ENCODE data around the gene MAP4K3. TPM values are rescaled to one million over a fixed set of nuclear protein-coding genes. Genes with fewer than 3 reads are reported as not detected.

The MAP4K3 gene
- total and polyA plus RNA-seq, 2 donors = 11.0 to 19.5 TPM

- H3K4me1 ChIP-seq (ENCODE audit: control insufficient read depth in 2 of 2, insufficient read depth in 2 of 2, low read length in 2 of 2) = peaks cover 0 to 5% of the 10 kb centered on the region in 2 donors
- H3K27ac ChIP-seq (ENCODE audit: low read depth in 1 of 2, low read length in 1 of 2) = no peak overlapping the region
- H3K4me3 ChIP-seq (ENCODE audit: low read length in 2 of 2) = no peak overlapping the region
- 93% methylated on average over 6 of the region's 6 CpGs for WGBS
- H3K36me3 ChIP-seq (ENCODE audit: control insufficient read depth in 2 of 2, insufficient read depth in 2 of 2, low read length in 1 of 2) = no peaks in the 10 kb centered on the region
- no peaks in the 10 kb centered on the region for H3K9me3 ChIP-seq (ENCODE audit: control insufficient read depth in 2 of 2, insufficient read depth in 1 of 2, low read length in 1 of 2)
- DNase-seq (ENCODE audit: low read depth in 6 of 9, low spot score in 9 of 9) = no peak
- H3K27me3 ChIP-seq (ENCODE audit: control insufficient read depth in 2 of 2, insufficient read depth in 1 of 2, low read length in 1 of 2) = no peaks in the 10 kb centered on the region
Observed at GRCh38 chr2:39419282-39420223, 17.5 kb downstream of the MAP4K3 start.

DNA sequence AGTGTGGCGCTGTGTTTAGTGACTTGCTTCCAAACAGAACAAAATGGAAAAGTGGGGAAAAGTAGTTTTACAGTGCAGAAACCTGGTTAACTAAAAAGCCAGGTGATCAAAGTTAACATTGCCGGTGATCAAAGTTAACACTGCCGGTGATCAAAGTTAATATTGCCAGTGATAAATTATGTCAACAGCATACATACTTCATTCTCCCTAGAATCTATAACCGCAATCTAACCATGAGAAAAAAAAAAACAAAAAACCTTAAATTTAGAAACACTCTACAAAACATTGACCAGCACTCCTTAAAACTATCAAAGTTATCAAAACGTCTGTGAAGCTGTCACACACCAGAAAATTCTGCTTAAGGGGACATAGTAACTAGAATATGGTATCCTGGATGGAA lies 18.6 kb downstream of the MAP4K3 start:
- no peaks in the 10 kb centered on the region for H3K36me3 ChIP-seq (ENCODE audit: control insufficient read depth in 2 of 2, insufficient read depth in 2 of 2, low read length in 1 of 2)
- 94% methylated on average over 5 of the region's 5 CpGs for WGBS
- H3K4me3 ChIP-seq (ENCODE audit: low read length in 2 of 2) = no peak overlapping the region
- no peak for DNase-seq (ENCODE audit: low read depth in 6 of 9, low spot score in 9 of 9)
- no peaks in the 10 kb centered on the region for H3K4me1 ChIP-seq (ENCODE audit: control insufficient read depth in 2 of 2, insufficient read depth in 2 of 2, low read length in 2 of 2)
- H3K9me3 ChIP-seq (ENCODE audit: control insufficient read depth in 2 of 2, insufficient read depth in 1 of 2, low read length in 1 of 2) = no peaks in the 10 kb centered on the region
- no peak overlapping the region for H3K27ac ChIP-seq (ENCODE audit: low read depth in 1 of 2, low read length in 1 of 2)
- H3K27me3 ChIP-seq (ENCODE audit: control insufficient read depth in 2 of 2, insufficient read depth in 1 of 2, low read length in 1 of 2) = no peaks in the 10 kb centered on the region

- Histone ChIP-seq H3K9me3 (ENCODE audit: control insufficient read depth in 2 of 2, insufficient read depth in 1 of 2, low read length in 1 of 2) (no peaks in the 10 kb centered on the region), H3K4me3 (ENCODE audit: low read length in 2 of 2) (no peak overlapping the region), H3K27me3 (ENCODE audit: control insufficient read depth in 2 of 2, insufficient read depth in 1 of 2, low read length in 1 of 2) (no peaks in the 10 kb centered on the region), H3K4me1 (ENCODE audit: control insufficient read depth in 2 of 2, insufficient read depth in 2 of 2, low read length in 2 of 2) (no peaks in the 10 kb centered on the region), H3K36me3 (ENCODE audit: control insufficient read depth in 2 of 2, insufficient read depth in 2 of 2, low read length in 1 of 2) (no peaks in the 10 kb centered on the region), H3K27ac (ENCODE audit: low read depth in 1 of 2, low read length in 1 of 2) (no peak overlapping the region)
- 96% methylated on average over 2 of the region's 2 CpGs for WGBS
- no peak for DNase-seq (ENCODE audit: low read depth in 6 of 9, low spot score in 9 of 9)
Observed at GRCh38 chr2:39416140-39416539, 20.9 kb downstream of the MAP4K3 start.

- no peak overlapping the region for H3K27ac ChIP-seq (ENCODE audit: low read depth in 1 of 2, low read length in 1 of 2)
- H3K27me3 ChIP-seq (ENCODE audit: control insufficient read depth in 2 of 2, insufficient read depth in 1 of 2, low read length in 1 of 2) = no peaks in the 10 kb centered on the region
- 98% methylated on average over 4 of the region's 4 CpGs for WGBS
- no peak overlapping the region for H3K4me3 ChIP-seq (ENCODE audit: low read length in 2 of 2)
- H3K36me3 ChIP-seq (ENCODE audit: control insufficient read depth in 2 of 2, insufficient read depth in 2 of 2, low read length in 1 of 2) = no peaks in the 10 kb centered on the region
- H3K9me3 ChIP-seq (ENCODE audit: control insufficient read depth in 2 of 2, insufficient read depth in 1 of 2, low read length in 1 of 2) = no peaks in the 10 kb centered on the region
- DNase-seq (ENCODE audit: low read depth in 6 of 9, low spot score in 9 of 9) = no peak
- peaks cover 0 to 5% of the 10 kb centered on the region in 2 donors for H3K4me1 ChIP-seq (ENCODE audit: control insufficient read depth in 2 of 2, insufficient read depth in 2 of 2, low read length in 2 of 2)
Observed at GRCh38 chr2:39413063-39413737, 23.9 kb downstream of the MAP4K3 start.

DNA sequence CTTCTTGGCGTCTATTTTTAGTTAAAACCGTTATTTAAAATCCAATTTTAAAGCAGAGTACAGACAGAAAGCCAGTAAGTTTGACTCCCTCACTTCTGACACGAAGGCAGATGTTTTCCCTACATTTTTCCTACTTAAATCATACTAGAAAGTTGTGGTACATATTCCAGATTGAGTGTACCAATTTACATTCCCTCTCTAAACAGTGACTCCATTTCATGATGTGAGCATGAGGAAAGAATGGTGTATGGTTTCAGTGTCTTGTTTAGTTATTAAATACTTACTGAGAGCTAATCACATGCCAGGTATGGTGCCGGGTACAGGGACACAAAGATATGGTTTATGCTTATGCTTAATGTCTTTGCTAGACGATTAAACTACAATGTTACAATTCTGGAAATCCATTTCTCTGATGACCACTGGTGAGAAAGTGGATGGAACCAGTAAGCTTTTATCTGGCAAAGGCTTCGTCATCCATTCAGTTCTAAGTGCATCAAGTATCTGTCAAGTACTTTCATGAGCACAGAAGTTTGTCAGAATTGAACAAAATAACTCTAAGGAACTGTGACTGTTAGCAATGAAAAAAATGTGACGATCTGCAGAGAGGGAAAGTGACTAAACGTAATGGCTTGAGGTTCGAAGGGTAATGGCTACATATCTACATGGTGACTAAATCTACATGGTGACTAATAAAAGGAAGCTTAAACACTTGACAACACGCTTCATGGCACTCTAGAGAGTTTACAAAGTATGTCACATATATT lies 25.7 kb downstream of the MAP4K3 start:
- Histone ChIP-seq H3K4me1 (ENCODE audit: control insufficient read depth in 2 of 2, insufficient read depth in 2 of 2, low read length in 2 of 2) (peaks cover 0 to 8% of the 10 kb centered on the region in 2 donors), H3K36me3 (ENCODE audit: control insufficient read depth in 2 of 2, insufficient read depth in 2 of 2, low read length in 1 of 2) (no peaks in the 10 kb centered on the region), H3K4me3 (ENCODE audit: low read length in 2 of 2) (no peak overlapping the region), H3K27me3 (ENCODE audit: control insufficient read depth in 2 of 2, insufficient read depth in 1 of 2, low read length in 1 of 2) (no peaks in the 10 kb centered on the region), H3K27ac (ENCODE audit: low read depth in 1 of 2, low read length in 1 of 2) (no peak overlapping the region), H3K9me3 (ENCODE audit: control insufficient read depth in 2 of 2, insufficient read depth in 1 of 2, low read length in 1 of 2) (no peaks in the 10 kb centered on the region)
- WGBS = 93% methylated on average over 10 of the region's 10 CpGs
- DNase-seq (ENCODE audit: low read depth in 6 of 9, low spot score in 9 of 9) = no peak

DNA sequence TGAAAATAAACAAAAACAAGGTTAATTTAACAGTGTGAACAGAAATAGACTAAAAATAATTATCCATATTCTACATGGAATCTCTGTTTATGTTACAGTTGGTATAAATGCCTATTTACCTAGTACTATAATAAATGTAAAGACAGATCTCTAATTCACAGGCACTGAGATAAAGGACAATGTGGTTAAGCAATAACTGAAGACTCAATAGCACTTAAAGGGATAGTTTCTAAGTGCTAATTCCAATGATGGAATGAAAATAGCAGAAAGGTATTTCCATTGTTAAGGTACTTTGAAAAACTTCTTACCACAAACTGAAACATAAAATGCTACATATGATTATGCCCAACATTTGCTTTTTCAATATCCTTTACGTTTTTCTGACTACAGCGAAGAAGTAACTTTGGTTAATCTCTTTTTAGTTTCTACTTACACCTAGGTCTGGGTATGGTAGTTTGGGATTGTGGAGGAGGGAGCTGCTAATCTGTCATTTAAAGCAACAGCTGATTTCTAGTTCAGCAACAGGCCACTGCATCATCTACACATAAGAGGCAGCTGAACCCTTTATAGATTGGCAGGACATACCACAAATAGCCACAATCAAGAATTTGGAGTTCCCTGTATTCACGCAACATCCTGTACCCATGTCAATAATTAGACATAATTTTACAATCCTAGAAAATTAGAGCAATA lies 27.2 kb downstream of the MAP4K3 start:
- H3K27ac ChIP-seq (ENCODE audit: low read depth in 1 of 2, low read length in 1 of 2) = no peak overlapping the region
- WGBS = 98% methylated on average over 3 of the region's 3 CpGs
- no peak overlapping the region for H3K4me3 ChIP-seq (ENCODE audit: low read length in 2 of 2)
- no peak for DNase-seq (ENCODE audit: low read depth in 6 of 9, low spot score in 9 of 9)
- H3K4me1 ChIP-seq (ENCODE audit: control insufficient read depth in 2 of 2, insufficient read depth in 2 of 2, low read length in 2 of 2) = peaks cover 0 to 11% of the 10 kb centered on the region in 2 donors
- no peaks in the 10 kb centered on the region for H3K36me3 ChIP-seq (ENCODE audit: control insufficient read depth in 2 of 2, insufficient read depth in 2 of 2, low read length in 1 of 2)
- no peaks in the 10 kb centered on the region for H3K27me3 ChIP-seq (ENCODE audit: control insufficient read depth in 2 of 2, insufficient read depth in 1 of 2, low read length in 1 of 2)
- H3K9me3 ChIP-seq (ENCODE audit: control insufficient read depth in 2 of 2, insufficient read depth in 1 of 2, low read length in 1 of 2) = no peaks in the 10 kb centered on the region

- peaks cover 0 to 11% of the 10 kb centered on the region in 2 donors for H3K4me1 ChIP-seq (ENCODE audit: control insufficient read depth in 2 of 2, insufficient read depth in 2 of 2, low read length in 2 of 2)
- no peaks in the 10 kb centered on the region for H3K36me3 ChIP-seq (ENCODE audit: control insufficient read depth in 2 of 2, insufficient read depth in 2 of 2, low read length in 1 of 2)
- peak in 3 of 9 donors; percentile 13 to 33 (median 15) for DNase-seq (ENCODE audit: low read depth in 6 of 9, low spot score in 9 of 9)
- H3K27ac ChIP-seq (ENCODE audit: low read depth in 1 of 2, low read length in 1 of 2) = no peak overlapping the region
- H3K27me3 ChIP-seq (ENCODE audit: control insufficient read depth in 2 of 2, insufficient read depth in 1 of 2, low read length in 1 of 2) = no peaks in the 10 kb centered on the region
- no peaks in the 10 kb centered on the region for H3K9me3 ChIP-seq (ENCODE audit: control insufficient read depth in 2 of 2, insufficient read depth in 1 of 2, low read length in 1 of 2)
- H3K4me3 ChIP-seq (ENCODE audit: low read length in 2 of 2) = no peak overlapping the region
- WGBS = 83% methylated on average over 3 of the region's 3 CpGs
Observed at GRCh38 chr2:39408351-39409136, 28.5 kb downstream of the MAP4K3 start.

Measured in thymus (tissue), 11 donors.